NB4 (cell line): Measurements from ENCODE around the gene S100A7A.

Experiments used
- CTCF ChIP-seq: IDR thresholded peaks from one replicate; pipeline ENCODE4 v1.5.1; 2012; ENCODE audit warnings: low read depth, low read length
- MAX ChIP-seq: IDR thresholded peaks from 2 replicates; pipeline ENCODE4 v1.6.1; 2011; ENCODE audit warnings: low read depth, low read length
- POLR2A ChIP-seq: IDR thresholded peaks from 2 replicates; pipeline ENCODE4 v1.6.1; 2011; ENCODE audit warnings: mild to moderate bottlenecking; ENCODE audit not compliant: insufficient read length; ENCODE audit errors: extremely low read depth

GRCh38 chr1:153395136-153395685, 21.1 kb upstream of the S100A7A start:
- TF ChIP-seq CTCF = no peak
- TF ChIP-seq MAX = no peak
- no peak for TF ChIP-seq POLR2A
